Skeletal muscle cell (primary cell): ENCODE results near the gene CRELD2.

ENCODE experiments used
- DNase-seq: peaks from one replicate; pipeline ENCODE4 v3.0.0-alpha.2; 2010; ENCODE audit warnings: low read depth
- H3K4me3 ChIP-seq: 2 replicates; pipeline ENCODE4 v1.5.1; 2011; ENCODE audit warnings: low read depth, mild to moderate bottlenecking, control low read depth, low read length, moderate library complexity

The CRELD2 gene

GRCh38 chr22:49973018-49973961 is 54.9 kb downstream of the CRELD2 start:
- DNase-seq = no peak
- no peak overlapping the region for H3K4me3 ChIP-seq

GRCh38 chr22:49975543-49976389 is 57.3 kb downstream of the CRELD2 start:
- H3K4me3 ChIP-seq = no peak overlapping the region
- no peak for DNase-seq

GRCh38 chr22:49976439-49977175 is 58.2 kb downstream of the CRELD2 start:
- H3K4me3 ChIP-seq = no peak overlapping the region
- no peak for DNase-seq
